T-cell (primary cell): ENCODE results near the gene FOXP3. TPM values are rescaled to one million over a fixed set of nuclear protein-coding genes. Genes with fewer than 3 reads are reported as not detected.
A peak's percentile ranks its signal among the peaks of the same experiment; 100 is the strongest.

Experiments used
- ATAC-seq, 4 experiments: fragments of 200-7000 bp in 3 of 4; fragments of 150-1000 bp in 1 of 4; cut with Tn5 transposase; replicated peaks in 1 of 4; 1 replicate in 3 of 4; 2 replicates in 1 of 4; pipeline ENCODE4 v1.10.0; 2021; ENCODE audit warnings: moderate library complexity in 3 of 4, mild to moderate bottlenecking in 2 of 4, moderate number of reproducible peaks in 1 of 4
- CTCF ChIA-PET, 2 donors: fragments of 300-600 bp; sonication (Branson Sonifier 250); formaldehyde crosslinking; loops; one replicate each; lab custom pipeline; 2022; ENCODE audit warnings: antibody characterized with exemption in 2 of 2; lab: Charles Lee
- POLR2A ChIA-PET, 2 donors: fragments of 300-600 bp; sonication (Branson Sonifier 250); formaldehyde crosslinking; loops; one replicate each; lab custom pipeline; 2022; ENCODE audit warnings: antibody characterized with exemption in 2 of 2; lab: Charles Lee
- DNase-seq, 35 experiments: peaks; one replicate each; pipeline versions ENCODE4 v3.0.0 to v3.0.0-alpha.2; 2013 to 2023
- H3K27ac ChIP-seq: one replicate; pipeline ENCODE4 v1.5.1; 2013; ENCODE audit warnings: low read length
- H3K27me3 ChIP-seq, 2 experiments: replicated peaks in 1 of 2; 1 replicate in 1 of 2; 2 replicates in 1 of 2; pipeline versions ENCODE4 v1.6.1 to v1.7.0; 2013; ENCODE audit warnings: low read length in 1 of 2, mixed read lengths in 1 of 2; ENCODE audit not compliant: control insufficient read depth in 2 of 2, insufficient read depth in 2 of 2; ENCODE audit errors: extremely low read depth in 1 of 2
- H3K36me3 ChIP-seq, 2 donors: 1 replicate in 1 of 2; 2 replicates in 1 of 2; pipeline versions ENCODE4 v1.6.1 to v1.7.0; 2013; ENCODE audit warnings: low read length in 1 of 2; ENCODE audit not compliant: control insufficient read depth in 2 of 2, insufficient read depth in 1 of 2; ENCODE audit errors: extremely low read depth in 1 of 2
- H3K4me1 ChIP-seq, 2 experiments: 1 replicate in 1 of 2; 2 replicates in 1 of 2; pipeline versions ENCODE4 v1.6.1 to v1.7.0; 2013; ENCODE audit warnings: low read length in 2 of 2, mixed read lengths in 1 of 2; ENCODE audit not compliant: insufficient read depth in 2 of 2, control insufficient read depth in 1 of 2; ENCODE audit errors: extremely low read depth in 1 of 2
- H3K4me3 ChIP-seq, 2 donors: 1 replicate in 1 of 2; 2 replicates in 1 of 2; pipeline versions ENCODE4 v1.5.1 to v1.7.0; 2013; ENCODE audit warnings: mild to moderate bottlenecking in 2 of 2, low read length in 1 of 2, moderate library complexity in 1 of 2; ENCODE audit not compliant: control insufficient read depth in 1 of 2; ENCODE audit errors: extremely low read depth in 1 of 2
- H3K9me3 ChIP-seq: 2 replicates; pipeline ENCODE4 v1.7.0; 2013
- H3K27ac Mint-ChIP-seq, 2 donors: one replicate each; pipeline ENCODE4 v1.8.0; 2020 to 2021; ENCODE audit warnings: mild to moderate bottlenecking in 2 of 2, mixed read lengths in 2 of 2
- H3K27me3 Mint-ChIP-seq, 2 donors: one replicate each; pipeline ENCODE4 v1.8.0; 2021 to 2022; ENCODE audit warnings: mixed read lengths in 2 of 2
- H3K36me3 Mint-ChIP-seq: one replicate; pipeline ENCODE4 v1.8.0; 2021; ENCODE audit warnings: mixed read lengths
- H3K4me1 Mint-ChIP-seq, 3 donors: one replicate each; pipeline ENCODE4 v1.8.0; 2020 to 2022; ENCODE audit warnings: mixed read lengths in 3 of 3, mild to moderate bottlenecking in 1 of 3
- H3K4me3 Mint-ChIP-seq, 3 donors: one replicate each; pipeline ENCODE4 v1.8.0; 2020 to 2022; ENCODE audit warnings: mild to moderate bottlenecking in 3 of 3, mixed read lengths in 3 of 3, moderate library complexity in 3 of 3
- H3K9me3 Mint-ChIP-seq, 3 donors: one replicate each; pipeline ENCODE4 v1.8.0; 2020 to 2022; ENCODE audit warnings: mixed read lengths in 3 of 3
- WGBS: methylation state at CpG from one replicate; pipeline ENCODE4 v1.1.5; 2013; ENCODE audit warnings: missing lambda C conversion rate; ENCODE audit not compliant: insufficient coverage; 5-methylcytosine and 5-hydroxymethylcytosine counted together
- total RNA-seq, 35 experiments: library from RNA in 6 of 35; stranded (reverse) in 6 of 35; fragments of 120-200 nt in 1 of 35; gene quantifications; one replicate each; pipeline versions ENCODE4 v1.2.1 to v1.2.4 and lab custom pipeline; 2013 to 2026

The FOXP3 gene
- total RNA-seq, 5 donors from 2014 or later (not counting 1 experiment from before 2014, with no cell fraction given) = 9.0 to 30.1 (median 21.7) TPM

- peaks cover 18% of the 10 kb centered on the region for H3K36me3 Mint-ChIP-seq
- 97% methylated on average over 10 of the region's 12 CpGs for WGBS
These were observed 21.3 kb downstream of the FOXP3 start for GRCh38 chrX:49243166-49243565.

GRCh38 chrX:49242545-49243066, 21.9 kb downstream of the FOXP3 start:
- Mint-ChIP-seq H3K4me1 (peaks cover 0 to 16% (median 15%) of the 10 kb centered on the region in 3 donors), H3K4me3 (no peak overlapping the region), H3K27ac (no peak overlapping the region), H3K27me3 (no peaks in the 10 kb centered on the region), H3K36me3 (peaks cover 17% of the 10 kb centered on the region), H3K9me3 (no peaks in the 10 kb centered on the region)
- Histone ChIP-seq H3K4me3 (no peak overlapping the region), H3K4me1 (peaks cover 0 to 8% of the 10 kb centered on the region in 2 experiments), H3K9me3 (no peaks in the 10 kb centered on the region), H3K27me3 (no peaks in the 10 kb centered on the region), H3K27ac (no peak overlapping the region), H3K36me3 (peaks cover 0 to 41% of the 10 kb centered on the region in 2 donors)
- ATAC-seq = no peak
- POLR2A ChIA-PET = no interaction called here
- CTCF ChIA-PET = no interaction called here
- no peak for DNase-seq
- no CpG with 5 or more reads among the region's 12 CpGs for WGBS

More at GRCh38 chrX:49243166-49243565, 21.3 kb downstream of the FOXP3 start:
- H3K9me3 ChIP-seq = no peaks in the 10 kb centered on the region
- POLR2A ChIA-PET = no interaction called here
- Mint-ChIP-seq H3K4me3 (no peak overlapping the region), H3K27ac (no peak overlapping the region), H3K27me3 (no peaks in the 10 kb centered on the region), H3K9me3 (no peaks in the 10 kb centered on the region), H3K4me1 (peaks cover 0 to 16% (median 14%) of the 10 kb centered on the region in 3 donors)
- H3K4me1 ChIP-seq = peaks cover 0 to 7% of the 10 kb centered on the region in 2 experiments
- CTCF ChIA-PET = no interaction called here
- peaks cover 0 to 43% of the 10 kb centered on the region in 2 donors for H3K36me3 ChIP-seq
- DNase-seq (no peak), ATAC-seq (no peak)
- no peaks in the 10 kb centered on the region for H3K27me3 ChIP-seq
- no peak overlapping the region for H3K4me3 ChIP-seq
- no peak overlapping the region for H3K27ac ChIP-seq

GRCh38 chrX:49238735-49239134, 25.8 kb downstream of the FOXP3 start:
- no peaks in the 10 kb centered on the region for H3K9me3 ChIP-seq
- WGBS = no CpG with 5 or more reads among the region's 7 CpGs
- ATAC-seq (no peak), DNase-seq (no peak)
- peaks cover 4% of the 10 kb centered on the region for H3K36me3 Mint-ChIP-seq
- ChIA-PET POLR2A (interaction anchor here in 1 of 2 donors (0.6 kb wide), 1 partner anchor 280 kb away, joined by 9 read pairs; no protein-coding TSS in a partner anchor), CTCF (interaction anchor here in 1 of 2 donors (1.0 kb wide), 1 partner anchor 45 kb away, joined by 3 read pairs; no protein-coding TSS in a partner anchor)
- H3K4me1 Mint-ChIP-seq = peaks cover 15 to 34% (median 34%) of the 10 kb centered on the region in 3 donors
- H3K4me1 ChIP-seq = peaks cover 2 to 31% of the 10 kb centered on the region in 2 experiments
- H3K4me3 Mint-ChIP-seq = no peak overlapping the region
- no peaks in the 10 kb centered on the region for H3K27me3 Mint-ChIP-seq
- peaks cover 0 to 19% of the 10 kb centered on the region in 2 donors for H3K36me3 ChIP-seq
- no peak overlapping the region for H3K4me3 ChIP-seq
- H3K9me3 Mint-ChIP-seq = no peaks in the 10 kb centered on the region
- no peaks in the 10 kb centered on the region for H3K27me3 ChIP-seq
- H3K27ac Mint-ChIP-seq = no peak overlapping the region
- H3K27ac ChIP-seq = no peak overlapping the region

- Histone ChIP-seq H3K9me3 (no peaks in the 10 kb centered on the region), H3K4me1 (peaks cover 2 to 31% of the 10 kb centered on the region in 2 experiments), H3K36me3 (peaks cover 0 to 3% of the 10 kb centered on the region in 2 donors), H3K27ac (no peak overlapping the region), H3K4me3 (peak overlapping the region in 1 of 2 donors; percentile 38), H3K27me3 (no peaks in the 10 kb centered on the region)
- peak overlapping the region; percentile 75 to 90 (median 87) for H3K4me3 Mint-ChIP-seq
- H3K4me1 Mint-ChIP-seq = peaks cover 15 to 34% (median 34%) of the 10 kb centered on the region in 3 donors
- H3K27ac Mint-ChIP-seq = peak overlapping the region; percentile 35 to 84
- ATAC-seq (no peak), DNase-seq (no peak)
- CTCF ChIA-PET = no interaction called here
- POLR2A ChIA-PET = no interaction called here
- H3K9me3 Mint-ChIP-seq = no peaks in the 10 kb centered on the region
- H3K36me3 Mint-ChIP-seq = no peaks in the 10 kb centered on the region
- WGBS = 70% methylated on average over 4 of the region's 9 CpGs
- peaks cover 0 to 4% of the 10 kb centered on the region in 2 donors for H3K27me3 Mint-ChIP-seq
These were observed 27.4 kb downstream of the FOXP3 start for GRCh38 chrX:49237060-49237459.

GRCh38 chrX:49233887-49234555, 30.5 kb downstream of the FOXP3 start:
- peaks cover 26 to 41% (median 32%) of the 10 kb centered on the region in 3 donors for H3K4me1 Mint-ChIP-seq
- Histone ChIP-seq H3K4me3 (no peak overlapping the region), H3K27me3 (no peaks in the 10 kb centered on the region), H3K9me3 (no peaks in the 10 kb centered on the region), H3K4me1 (peaks cover 2 to 49% of the 10 kb centered on the region in 2 experiments), H3K36me3 (no peaks in the 10 kb centered on the region), H3K27ac (no peak overlapping the region)
- H3K27me3 Mint-ChIP-seq = peaks cover 0 to 4% of the 10 kb centered on the region in 2 donors
- H3K27ac Mint-ChIP-seq = no peak overlapping the region
- no peaks in the 10 kb centered on the region for H3K36me3 Mint-ChIP-seq
- no peaks in the 10 kb centered on the region for H3K9me3 Mint-ChIP-seq
- ChIA-PET CTCF (no interaction called here), POLR2A (no interaction called here)
- no peak for ATAC-seq
- no peak overlapping the region for H3K4me3 Mint-ChIP-seq
- WGBS = 86% methylated on average over 45 of the region's 56 CpGs
- DNase-seq = no peak

- no peak within 1 kb of the TSS for H3K27ac Mint-ChIP-seq
- H3K9me3 Mint-ChIP-seq = no peaks in the 10 kb centered on the region
- H3K36me3 ChIP-seq = no peaks in the 10 kb centered on the region
- ChIA-PET POLR2A (no interaction called here), CTCF (no interaction called here)
- no peak within 1 kb of the TSS for H3K27ac ChIP-seq
- H3K27me3 Mint-ChIP-seq = peaks cover 0 to 4% of the 10 kb centered on the region in 2 donors
- H3K4me1 ChIP-seq = peaks cover 2 to 45% of the 10 kb centered on the region in 2 experiments
- no peaks in the 10 kb centered on the region for H3K27me3 ChIP-seq
- DNase-seq (no peak), ATAC-seq (no peak)
- no CpG with 5 or more reads among the region's 9 CpGs for WGBS
- H3K4me3 ChIP-seq = no peak within 1 kb of the TSS
- no peaks in the 10 kb centered on the region for H3K36me3 Mint-ChIP-seq
- H3K4me3 Mint-ChIP-seq = no peak within 1 kb of the TSS
- H3K4me1 Mint-ChIP-seq = peaks cover 26 to 38% (median 28%) of the 10 kb centered on the region in 3 donors
- H3K9me3 ChIP-seq = no peaks in the 10 kb centered on the region
These were observed 31.3 kb downstream of the FOXP3 start, which contains the start of gene CACNA1F for GRCh38 chrX:49233176-49233575. Gene CACNA1F, minus strand, starts transcription at chrX:49233340. Its CDS starts 31 bp downstream, at chrX:49233309.
